ENCODE results near the gene TRIM71. TPM values are rescaled to one million over a fixed set of nuclear protein-coding genes. Genes with fewer than 3 reads are reported as not detected.
"Not testable (repeated sequence)": the region's sequence is repeated elsewhere in the genome, so short reads cannot be mapped to it uniquely, and the experiment has no call there.

Gene TRIM71
- total RNA-seq, 2 donors from 2014 or later: 154 to 169 TPM

- Histone ChIP-seq H3K36me3 (ENCODE audit: control insufficient read depth, insufficient read depth, low read length) (peaks cover 15% of the 10 kb centered on the region), H3K9me3 (ENCODE audit: control insufficient read depth, low read length) (no peaks in the 10 kb centered on the region), H3K4me3 (ENCODE audit: low read length) (peak overlapping the region; percentile 91), H3K27ac (ENCODE audit: low read depth, low read length) (no peak overlapping the region), H3K27me3 (ENCODE audit: control insufficient read depth, insufficient read depth, low read length, poor library complexity, severe bottlenecking) (no peaks in the 10 kb centered on the region), H3K9ac (ENCODE audit: extremely low read depth, low read length, poor library complexity, severe bottlenecking) (peak overlapping the region; percentile 94), H3K4me1 (ENCODE audit: control insufficient read depth, insufficient read depth, low read length) (peaks cover 17% of the 10 kb centered on the region)
- peak overlapping the region; percentile 64 for H3K27ac Mint-ChIP-seq
- peak overlapping the region; percentile 93 for H3K4me3 Mint-ChIP-seq
- no peaks in the 10 kb centered on the region for H3K9me3 Mint-ChIP-seq
- H3K4me1 Mint-ChIP-seq: peaks cover 48% of the 10 kb centered on the region
- no peak for DNase-seq
- H3K27me3 Mint-ChIP-seq (ENCODE audit: insufficient read depth): no peaks in the 10 kb centered on the region
- 63 to 64% methylated on average over 2 to 4 of the region's 5 CpGs for WGBS, 2 experiments (ENCODE audit: insufficient coverage in 1 of 2, insufficient read length in 1 of 2)
- peaks cover 40% of the 10 kb centered on the region for H3K36me3 Mint-ChIP-seq (ENCODE audit: low read depth)
- TF ChIP-seq CTCF (conservative IDR thresholded peaks at IDR 0.05): no peak
Measured at GRCh38 chr3:32822609-32823498, 5.1 kb downstream of the TRIM71 start.

GRCh38 chr3:32823641-32824184 lies 5.9 kb downstream of the TRIM71 start:
- peak overlapping the region; percentile 93 for H3K4me3 Mint-ChIP-seq
- H3K4me1 Mint-ChIP-seq: peaks cover 52% of the 10 kb centered on the region
- peaks cover 40% of the 10 kb centered on the region for H3K36me3 Mint-ChIP-seq (ENCODE audit: low read depth)
- peak overlapping the region; percentile 64 for H3K27ac Mint-ChIP-seq
- H3K27me3 ChIP-seq (ENCODE audit: control insufficient read depth, insufficient read depth, low read length, poor library complexity, severe bottlenecking); H3K9me3 Mint-ChIP-seq; H3K9me3 ChIP-seq (ENCODE audit: control insufficient read depth, low read length); H3K27me3 Mint-ChIP-seq (ENCODE audit: insufficient read depth); H3K9ac ChIP-seq (ENCODE audit: extremely low read depth, low read length, poor library complexity, severe bottlenecking); DNase-seq; H3K27ac ChIP-seq (ENCODE audit: low read depth, low read length): not testable (repeated sequence)
- 89 to 95% methylated on average over 12 to 21 of the region's 21 CpGs for WGBS, 2 experiments (ENCODE audit: insufficient coverage in 1 of 2, insufficient read length in 1 of 2)
- Histone ChIP-seq H3K36me3 (ENCODE audit: control insufficient read depth, insufficient read depth, low read length) (peaks cover 15% of the 10 kb centered on the region), H3K4me3 (ENCODE audit: low read length) (peak overlapping the region; percentile 91), H3K4me1 (ENCODE audit: control insufficient read depth, insufficient read depth, low read length) (peaks cover 17% of the 10 kb centered on the region)

GRCh38 chr3:32825601-32826375 lies 8.0 kb downstream of the TRIM71 start:
- Mint-ChIP-seq H3K27me3 (ENCODE audit: insufficient read depth) (no peaks in the 10 kb centered on the region), H3K27ac (no peak overlapping the region), H3K36me3 (ENCODE audit: low read depth) (peaks cover 29% of the 10 kb centered on the region), H3K4me1 (peaks cover 52% of the 10 kb centered on the region), H3K9me3 (no peaks in the 10 kb centered on the region), H3K4me3 (no peak overlapping the region)
- H3K27me3 ChIP-seq (ENCODE audit: control insufficient read depth, insufficient read depth, low read length, poor library complexity, severe bottlenecking): no peaks in the 10 kb centered on the region
- no peak for TF ChIP-seq CTCF (conservative IDR thresholded peaks at IDR 0.05)
- H3K9me3 ChIP-seq (ENCODE audit: control insufficient read depth, low read length): no peaks in the 10 kb centered on the region
- peaks cover 9% of the 10 kb centered on the region for H3K36me3 ChIP-seq (ENCODE audit: control insufficient read depth, insufficient read depth, low read length)
- no peak overlapping the region for H3K27ac ChIP-seq (ENCODE audit: low read depth, low read length)
- H3K9ac ChIP-seq (ENCODE audit: extremely low read depth, low read length, poor library complexity, severe bottlenecking): no peak overlapping the region
- no peak overlapping the region for H3K4me3 ChIP-seq (ENCODE audit: low read length)
- peaks cover 17% of the 10 kb centered on the region for H3K4me1 ChIP-seq (ENCODE audit: control insufficient read depth, insufficient read depth, low read length)
- no peak for DNase-seq
- WGBS, 2 experiments (ENCODE audit: insufficient coverage in 1 of 2, insufficient read length in 1 of 2): 90% methylated on average over 8 to 12 of the region's 12 CpGs
